SKM-1 treated with dmso at 0.1 percent for 144 hours (cell line): ENCODE data around the gene ANK3.

Experiments
- DNase-seq: peaks from one replicate; lab custom pipeline; 2025; ENCODE audit not compliant: unreplicated experiment; lab: John Stamatoyannopoulos, UW

ANK3 gene

DNA sequence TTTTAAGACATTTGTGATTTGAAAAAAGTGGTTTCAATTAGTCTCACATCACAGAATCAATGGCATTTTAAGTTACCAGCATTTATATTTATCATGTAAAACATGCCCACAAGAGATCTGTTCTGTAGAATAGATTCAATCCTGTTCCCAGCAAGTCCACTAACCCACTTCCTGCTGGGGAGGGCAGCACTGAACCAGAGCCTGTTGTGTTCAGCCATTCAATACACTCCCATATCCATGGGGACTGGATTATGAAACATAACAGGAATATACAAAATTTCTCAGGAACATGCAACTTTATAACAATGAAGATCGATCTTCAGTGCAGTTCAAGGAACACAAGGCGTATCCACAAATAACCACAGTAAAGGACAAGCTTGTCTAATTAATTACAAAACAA is 24.4 kb upstream of the ANK3 start:
- DNase-seq, result no peak

DNA sequence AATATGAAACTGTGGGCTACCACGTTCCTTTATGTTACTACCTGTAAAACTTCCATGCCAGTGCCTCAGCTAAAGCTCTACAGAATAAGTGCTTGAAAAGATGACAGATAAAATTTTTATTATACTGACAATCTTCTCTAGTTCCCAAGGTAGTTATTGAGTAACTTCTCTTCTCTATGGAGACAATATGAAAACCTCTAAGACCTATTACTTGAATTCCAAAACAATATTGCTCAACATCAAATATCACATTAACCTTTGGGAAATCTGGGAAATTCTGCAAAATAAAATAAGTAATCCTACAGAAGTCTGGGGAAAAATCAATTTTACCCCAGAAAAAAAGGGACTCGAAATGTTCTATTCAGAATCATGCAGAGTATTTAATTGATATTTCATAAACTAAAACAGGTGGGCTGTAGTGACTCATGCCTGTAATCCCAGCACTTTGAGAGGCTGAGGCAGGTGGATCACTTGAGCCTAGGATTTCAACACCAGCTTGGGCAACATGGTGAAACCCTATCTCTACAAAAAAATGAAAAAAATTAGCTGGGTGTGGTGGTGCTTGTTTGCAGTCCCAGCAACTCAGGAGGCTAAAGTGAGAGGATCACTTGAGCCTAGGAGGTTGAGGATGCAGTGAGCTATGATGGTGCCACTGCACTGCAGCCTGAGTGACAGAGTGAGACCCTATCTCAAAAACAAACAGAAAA is 23.8 kb upstream of the ANK3 start:
- DNase-seq, result no peak

DNA sequence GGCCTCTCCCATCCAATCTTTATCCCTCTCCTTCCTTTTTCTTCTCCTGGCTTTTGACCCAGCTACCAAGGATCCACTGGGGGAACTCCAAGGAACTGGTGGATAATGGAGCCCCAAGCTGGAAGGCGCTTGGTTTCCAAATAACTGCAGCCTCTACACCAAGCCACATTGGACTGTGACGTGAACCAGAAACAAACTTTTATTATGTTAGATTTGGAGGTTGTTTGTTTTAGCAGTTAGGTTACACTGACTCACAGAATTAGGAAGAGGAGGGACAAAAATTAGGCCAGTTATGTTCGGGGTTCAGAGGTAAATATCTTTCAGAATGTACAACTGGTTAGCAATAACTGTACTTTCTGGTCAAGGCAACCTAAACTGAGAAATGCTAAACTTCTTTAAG is 21.3 kb upstream of the ANK3 start:
- no peak for DNase-seq

DNA sequence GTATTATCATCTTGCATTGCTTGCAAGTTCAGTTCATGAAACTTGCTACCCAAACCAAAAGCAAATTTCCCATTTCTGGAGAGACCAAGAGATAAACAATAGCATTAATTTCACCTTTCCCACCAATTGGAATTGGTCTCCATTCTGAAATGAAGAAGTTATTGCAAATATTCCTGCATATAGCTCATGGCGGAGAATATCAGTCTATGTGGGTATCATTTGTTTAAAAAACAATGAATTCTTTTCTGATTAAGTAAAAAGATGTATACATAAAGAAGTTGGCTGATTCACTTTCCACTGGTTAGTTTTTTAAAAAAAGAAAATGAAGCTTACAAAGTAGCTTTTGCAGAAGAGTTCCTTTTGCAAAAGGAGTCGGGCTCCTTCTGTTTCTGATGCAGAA is 19.5 kb upstream of the ANK3 start:
- no peak for DNase-seq

DNA sequence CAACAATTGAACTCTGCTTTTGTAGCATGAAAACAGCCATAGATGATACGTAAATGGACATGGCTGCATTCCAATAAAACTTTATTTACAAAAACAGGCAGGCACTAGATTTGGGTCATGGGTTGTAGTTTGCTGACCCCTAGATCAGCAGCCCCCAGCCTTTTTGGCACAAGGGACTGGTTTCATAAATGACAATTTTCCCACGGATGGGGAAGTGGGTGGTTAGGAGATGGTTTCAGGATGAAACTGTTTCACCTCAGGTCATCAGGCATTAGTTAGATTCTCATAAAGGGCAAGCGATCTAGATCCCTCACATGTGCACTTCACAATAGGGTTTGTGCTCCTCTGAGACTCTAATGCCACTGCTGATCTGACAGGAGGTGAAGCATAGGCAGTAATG is 16.5 kb upstream of the ANK3 start:
- DNase-seq, result no peak

DNA sequence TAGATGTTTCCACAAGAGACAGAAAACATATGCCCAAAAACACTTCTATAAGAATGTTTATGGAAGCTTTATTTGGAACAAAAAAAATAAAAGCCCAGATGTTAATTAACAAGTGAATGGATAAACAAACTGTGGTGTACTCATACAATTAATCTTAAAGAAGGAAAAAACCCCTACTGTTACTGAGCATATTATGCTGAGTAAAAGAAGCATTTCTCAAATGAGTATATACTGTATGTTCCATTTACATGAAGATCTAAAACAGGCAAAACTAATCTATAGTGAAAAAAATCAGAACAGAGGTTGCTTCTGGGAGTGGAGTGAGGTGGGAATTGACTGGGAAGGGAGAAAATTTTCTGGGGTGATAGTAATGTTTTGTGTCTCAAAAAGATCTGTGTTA is 15.5 kb upstream of the ANK3 start:
- no peak for DNase-seq

DNA sequence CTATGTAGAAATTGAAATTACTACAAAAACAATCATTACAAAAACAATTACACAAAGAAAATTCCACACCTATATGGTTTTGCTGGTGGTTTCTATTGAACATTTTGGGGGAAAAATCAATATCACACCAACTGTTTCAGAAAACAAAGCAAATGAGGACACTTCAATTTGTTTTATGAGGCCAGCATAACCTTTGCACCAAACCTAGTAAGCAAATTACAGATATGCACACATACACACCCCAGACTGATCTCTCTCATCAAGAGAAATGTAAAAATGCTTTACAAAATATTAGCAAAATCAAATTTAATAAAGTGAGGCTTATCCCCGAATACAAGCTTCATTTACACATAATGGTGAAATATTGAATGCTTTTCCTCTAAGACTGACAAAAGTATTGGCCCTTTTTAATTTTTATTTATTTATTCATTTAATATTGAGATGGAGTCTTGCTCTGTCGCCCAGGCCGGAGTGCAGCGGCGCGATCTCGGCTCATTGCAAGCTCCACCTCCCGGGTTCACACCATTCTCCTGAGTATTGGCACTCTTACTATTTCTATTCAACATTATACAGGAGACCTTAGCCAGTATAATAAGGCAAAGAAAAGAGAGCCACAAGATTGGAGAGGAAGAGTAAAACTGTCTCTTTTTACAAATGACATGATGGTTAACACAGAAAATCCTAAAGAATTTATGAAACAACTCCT is 13.6 kb upstream of the ANK3 start:
- DNase-seq, result no peak

DNA sequence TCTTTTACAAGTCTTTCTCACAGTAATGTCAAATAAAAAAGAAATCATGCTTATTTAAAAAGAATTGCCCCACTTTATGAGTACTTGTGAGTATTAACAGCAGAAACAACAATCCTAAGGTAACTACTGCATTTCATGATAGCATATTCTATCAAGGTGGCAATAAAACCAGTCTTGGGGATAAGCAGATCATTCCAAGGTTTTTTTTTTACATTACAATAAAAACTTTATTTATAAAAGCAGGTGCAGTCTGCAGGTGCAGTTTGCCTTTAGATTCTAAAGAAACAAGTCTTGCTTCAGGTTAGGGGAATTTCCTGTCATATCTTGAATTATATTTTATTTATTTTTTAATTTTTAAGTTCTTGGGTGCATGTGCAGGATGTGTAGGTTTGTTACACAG is 10.7 kb upstream of the ANK3 start:
- DNase-seq, result no peak

DNA sequence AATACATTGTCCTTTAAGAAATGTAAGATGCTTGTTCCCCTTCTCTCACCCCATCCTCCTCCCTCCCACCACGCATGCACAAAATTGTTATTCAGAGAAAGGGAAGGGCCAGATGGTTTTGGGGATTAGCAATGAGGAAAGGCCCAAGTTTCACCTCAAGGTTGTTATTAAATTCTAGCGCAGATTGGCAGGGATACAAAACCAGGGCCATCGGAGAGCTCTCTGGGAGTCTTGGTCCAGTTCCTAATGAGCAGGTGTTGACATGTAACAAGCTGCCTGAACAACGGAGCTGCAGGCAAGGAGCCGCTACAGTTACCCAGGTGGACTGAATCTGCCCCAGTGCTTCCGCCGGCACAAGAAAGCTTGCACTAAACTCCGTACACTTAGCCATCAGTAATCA is 9.7 kb upstream of the ANK3 start:
- DNase-seq, result no peak

DNA sequence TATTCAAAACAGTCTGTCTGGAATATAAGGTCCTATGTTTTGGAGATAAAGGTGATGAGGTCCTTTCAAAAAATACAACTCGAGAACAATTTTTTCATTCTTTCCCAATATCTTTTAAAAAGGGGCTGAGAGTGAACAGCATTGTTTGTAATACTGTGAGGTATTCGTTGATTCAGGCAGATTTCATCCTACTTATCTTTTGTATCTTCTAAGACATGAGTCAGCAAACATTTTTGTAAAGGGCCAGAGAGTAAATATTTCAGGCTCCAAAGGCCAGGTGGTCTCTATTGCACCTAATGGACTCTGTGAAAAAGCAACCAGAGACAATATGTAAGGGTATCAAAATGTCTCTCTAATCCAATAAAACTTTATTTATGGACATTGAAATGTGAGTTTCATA is 8.1 kb upstream of the ANK3 start:
- DNase-seq, result no peak

DNA sequence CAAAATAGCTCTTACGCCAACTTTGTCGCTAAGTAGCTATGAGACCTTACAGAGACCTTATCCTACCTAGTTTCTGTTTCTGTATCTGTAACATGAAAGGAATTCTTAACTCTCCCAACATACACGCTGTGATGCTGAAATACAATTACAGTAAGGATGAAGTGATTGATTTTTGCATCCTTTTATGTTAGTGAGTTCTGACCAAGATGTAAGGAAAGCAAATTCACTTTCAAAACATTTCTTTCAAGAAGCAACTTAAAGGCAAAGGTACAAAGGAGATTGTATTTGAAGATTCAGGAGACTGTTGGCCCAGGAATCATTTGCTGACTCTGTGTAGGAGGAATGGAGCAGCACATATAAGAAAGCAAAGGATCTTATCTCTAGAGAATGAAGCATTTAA is 7.1 kb upstream of the ANK3 start:
- no peak for DNase-seq

DNA sequence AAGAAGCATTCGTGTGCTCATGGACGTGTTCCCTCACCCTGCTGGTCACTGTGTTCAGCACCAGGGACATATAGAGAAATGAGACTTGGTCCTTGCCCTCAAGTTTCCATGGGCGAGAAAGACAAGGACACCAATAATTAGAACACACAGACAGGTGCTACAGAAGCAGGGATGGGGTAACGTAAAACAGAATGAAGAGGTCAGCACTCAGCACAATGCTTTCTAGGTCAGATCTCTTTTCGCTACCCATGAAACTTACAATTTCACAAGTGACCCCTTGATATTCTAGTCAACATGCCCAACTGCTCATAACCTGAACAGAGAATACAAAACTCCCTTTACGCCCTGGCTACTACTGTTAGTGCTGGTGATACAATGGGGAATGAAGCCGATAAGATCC is 6.0 kb upstream of the ANK3 start:
- no peak for DNase-seq

DNA sequence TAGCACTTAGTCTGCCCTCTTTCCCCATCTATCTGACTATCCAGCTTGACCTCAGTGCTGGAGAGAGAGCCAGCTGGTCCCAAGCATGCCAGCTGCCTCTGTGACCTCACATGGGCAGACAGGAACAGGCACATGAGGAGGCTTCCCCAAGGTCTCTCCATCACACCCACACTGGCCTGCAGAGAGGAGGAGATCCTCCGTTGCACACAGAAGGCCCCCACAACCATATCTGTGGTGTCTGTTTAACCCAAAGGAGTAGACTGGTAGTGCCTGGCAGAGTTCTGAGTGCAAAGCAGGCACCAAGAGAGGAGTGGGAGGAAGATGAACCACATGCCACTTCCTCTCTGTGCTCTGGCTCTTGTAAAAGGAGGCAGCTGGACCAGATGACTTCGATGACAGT is 4.8 kb upstream of the ANK3 start:
- no peak for DNase-seq

DNA sequence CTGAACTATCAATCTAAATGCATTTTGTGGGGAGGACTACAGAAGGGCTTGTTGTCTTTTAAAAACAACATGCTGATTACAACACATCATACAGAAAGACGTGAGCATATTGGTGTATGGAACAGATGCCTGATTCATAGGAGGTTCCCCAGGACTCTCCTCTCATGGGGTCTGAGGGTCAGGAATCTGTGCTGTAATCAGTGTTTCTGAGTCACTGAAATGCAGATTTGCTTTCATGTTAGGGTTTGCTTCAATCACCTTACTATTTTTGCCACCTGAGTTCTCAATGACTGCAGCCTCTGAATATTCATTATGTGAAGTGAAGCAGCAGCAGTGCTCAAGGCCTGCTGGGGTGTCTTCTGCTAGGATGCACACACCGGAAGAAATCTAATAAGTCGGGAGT is 550 bp upstream of the ANK3 start:
- no peak for DNase-seq

DNA sequence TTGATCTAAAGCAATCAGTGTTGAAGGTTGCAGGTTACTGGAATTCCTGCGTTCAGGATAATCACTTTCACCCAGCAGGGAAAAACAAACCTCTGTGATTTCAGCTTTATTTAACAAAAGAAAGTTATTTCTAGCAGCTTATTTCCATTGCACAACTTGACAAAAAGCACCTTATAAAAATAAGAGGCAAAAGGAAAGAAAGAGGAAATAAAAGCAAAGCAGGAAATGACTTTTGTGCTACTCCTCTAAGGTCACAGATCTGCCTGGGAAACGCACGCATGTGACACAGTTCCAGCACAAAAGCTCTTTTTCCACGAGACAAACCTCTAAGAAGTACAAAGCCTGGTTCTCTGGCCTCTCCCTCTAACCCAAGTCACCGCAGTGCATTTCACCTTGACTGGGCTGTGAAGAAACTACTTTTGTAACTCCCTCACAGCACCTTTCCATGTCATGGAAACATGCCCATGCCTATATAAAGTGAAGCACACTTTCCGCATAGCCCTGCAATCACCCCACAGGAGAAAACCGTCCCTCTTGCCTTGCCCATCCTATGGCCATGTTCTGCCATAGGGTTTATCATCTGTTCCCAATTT is 870 bp downstream of the ANK3 start:
- no peak for DNase-seq

DNA sequence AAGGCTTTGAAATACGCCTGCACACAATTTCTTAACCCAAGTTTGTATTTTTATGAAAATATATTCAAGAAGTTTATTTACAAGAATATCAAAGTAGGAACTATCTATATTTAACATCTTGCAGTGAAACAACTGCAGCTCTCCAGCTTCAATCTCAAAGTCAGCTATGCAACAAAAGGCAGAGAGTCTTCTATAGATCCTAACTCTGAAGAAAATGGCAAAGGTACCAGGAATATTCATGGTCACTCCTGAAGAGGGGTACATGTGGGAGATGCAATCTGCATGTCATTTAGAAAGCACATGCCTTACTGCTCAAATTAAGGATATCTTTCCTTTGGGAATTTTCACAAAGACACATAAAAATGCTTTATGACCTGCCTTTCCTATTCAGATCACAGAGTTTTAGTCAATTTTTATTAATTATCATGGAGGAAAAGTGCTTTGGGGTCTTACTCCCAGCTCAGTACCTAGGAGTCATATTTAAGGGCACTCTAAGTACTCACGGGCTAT is 1.5 kb downstream of the ANK3 start:
- no peak for DNase-seq

DNA sequence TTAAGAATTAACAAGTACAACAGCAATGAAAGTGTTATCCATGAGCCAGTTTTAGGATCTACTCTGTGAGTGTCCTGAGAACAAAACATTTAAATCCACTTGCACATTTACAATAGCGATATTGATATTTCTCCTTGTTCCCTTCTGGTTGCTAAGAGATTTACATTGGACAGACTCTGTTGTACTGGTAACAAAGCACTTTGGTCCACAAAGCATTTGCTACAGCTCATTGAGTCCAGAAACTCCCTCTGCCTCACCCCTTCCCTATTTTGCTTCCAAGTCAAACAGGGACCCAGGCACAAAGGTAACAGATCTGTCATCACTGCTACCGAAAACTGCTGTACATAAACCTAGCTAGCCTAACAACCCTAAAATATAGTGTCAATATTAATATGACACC is 2.1 kb downstream of the ANK3 start:
- no peak for DNase-seq

DNA sequence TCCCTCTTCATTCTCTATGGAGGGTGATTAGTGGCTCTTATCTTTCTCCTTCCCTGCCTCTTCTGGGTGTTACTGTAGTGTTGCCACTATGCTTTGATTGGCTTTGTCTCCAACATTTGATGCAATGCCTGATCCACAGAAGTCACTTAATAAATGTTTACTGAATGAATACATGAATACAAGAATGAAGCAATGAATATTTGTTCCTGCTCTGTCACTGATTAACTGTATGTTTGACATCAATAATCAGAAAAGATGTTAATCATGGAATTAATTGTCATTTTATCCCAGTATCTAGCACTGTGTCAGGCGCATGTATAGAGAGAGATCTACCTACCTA is 4.3 kb downstream of the ANK3 start:
- no peak for DNase-seq

DNA sequence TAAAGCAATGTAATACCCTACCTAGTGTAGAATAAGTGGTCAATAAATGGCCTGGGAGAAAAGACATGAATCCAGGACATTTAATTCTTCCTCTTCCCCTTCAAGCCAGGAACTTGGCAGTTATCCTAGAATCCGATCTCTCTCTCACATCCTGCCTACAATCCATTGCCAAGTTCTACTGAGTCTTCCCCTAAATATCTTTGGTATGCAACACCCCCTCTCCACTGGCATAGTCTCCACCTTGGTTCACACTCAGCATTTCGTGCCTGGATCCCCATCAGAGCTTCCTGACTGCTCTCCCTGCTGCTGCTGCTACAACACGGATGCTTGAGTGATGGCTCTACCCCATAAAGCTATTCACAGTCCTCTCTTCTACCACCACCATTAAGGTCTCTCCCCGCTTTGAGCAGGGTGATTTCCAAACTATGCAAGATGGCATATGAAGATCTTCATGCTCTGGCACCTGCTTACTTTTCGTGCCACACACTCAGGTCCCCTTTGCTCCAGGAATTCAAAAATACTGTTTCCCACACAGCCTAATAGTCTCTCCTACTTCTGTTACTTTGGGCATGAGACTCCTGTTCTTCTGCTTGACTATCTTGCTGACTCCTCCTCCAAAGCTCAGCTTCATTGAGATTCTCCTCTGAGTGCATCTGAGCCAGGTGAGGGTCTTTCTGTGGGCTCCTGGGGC is 4.8 kb downstream of the ANK3 start:
- no peak for DNase-seq

DNA sequence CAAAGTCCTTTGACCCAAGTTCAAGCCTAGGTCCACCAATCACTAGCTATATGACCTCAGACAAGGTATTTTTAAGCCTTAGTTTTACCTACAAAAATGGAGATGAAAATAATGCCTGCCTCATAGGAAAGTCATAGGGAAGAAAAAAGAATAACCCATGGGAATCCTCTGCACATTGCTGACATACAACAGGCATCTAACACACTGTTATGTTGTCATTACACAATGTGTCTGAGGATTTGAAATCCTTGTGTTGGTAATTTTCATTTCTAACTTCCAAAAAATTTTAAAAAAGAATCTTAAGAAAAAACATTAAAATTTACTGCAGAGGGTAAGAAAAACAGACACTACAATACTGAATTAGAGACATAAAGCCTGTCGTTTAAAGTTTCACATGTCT is 5.7 kb downstream of the ANK3 start:
- DNase-seq, result no peak

DNA sequence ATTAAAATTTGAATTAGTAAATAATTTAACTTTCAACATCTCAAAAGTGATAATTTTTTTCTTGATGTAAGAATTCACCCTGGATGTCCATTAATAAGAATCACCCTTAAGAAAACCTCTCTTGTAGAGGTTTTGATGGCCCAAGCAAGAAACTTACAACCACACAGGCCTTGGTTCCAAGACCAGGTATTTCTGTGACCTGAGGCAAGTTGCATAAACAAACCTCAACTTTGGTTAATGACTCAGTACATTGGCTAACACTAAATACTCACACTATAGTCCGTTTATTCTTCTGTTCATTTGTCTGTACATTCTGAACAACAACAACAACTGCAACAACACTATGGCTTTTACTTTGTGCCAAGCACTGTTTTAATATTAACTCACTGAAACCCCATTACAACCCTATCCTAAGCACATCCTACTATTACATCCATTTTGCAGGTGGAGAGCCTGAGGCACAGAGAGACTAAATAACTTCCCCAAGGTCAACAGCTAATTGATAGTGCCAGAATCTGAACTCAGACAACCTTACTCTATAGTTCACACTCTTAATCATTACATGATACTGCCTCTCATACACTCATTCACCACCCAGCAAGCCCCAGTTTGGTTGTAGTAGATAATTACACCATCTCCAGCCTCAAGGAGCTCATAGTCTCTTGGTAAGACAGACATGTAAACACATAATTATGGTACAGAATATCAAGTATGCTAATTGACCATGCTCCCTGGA is 6.6 kb downstream of the ANK3 start:
- DNase-seq, result no peak
